Measurements from ENCODE around the gene FAM136A.
"Not testable (repeated sequence)": the region's sequence is repeated elsewhere in the genome, so short reads cannot be mapped to it uniquely, and the experiment has no call there.

The FAM136A gene

DNA sequence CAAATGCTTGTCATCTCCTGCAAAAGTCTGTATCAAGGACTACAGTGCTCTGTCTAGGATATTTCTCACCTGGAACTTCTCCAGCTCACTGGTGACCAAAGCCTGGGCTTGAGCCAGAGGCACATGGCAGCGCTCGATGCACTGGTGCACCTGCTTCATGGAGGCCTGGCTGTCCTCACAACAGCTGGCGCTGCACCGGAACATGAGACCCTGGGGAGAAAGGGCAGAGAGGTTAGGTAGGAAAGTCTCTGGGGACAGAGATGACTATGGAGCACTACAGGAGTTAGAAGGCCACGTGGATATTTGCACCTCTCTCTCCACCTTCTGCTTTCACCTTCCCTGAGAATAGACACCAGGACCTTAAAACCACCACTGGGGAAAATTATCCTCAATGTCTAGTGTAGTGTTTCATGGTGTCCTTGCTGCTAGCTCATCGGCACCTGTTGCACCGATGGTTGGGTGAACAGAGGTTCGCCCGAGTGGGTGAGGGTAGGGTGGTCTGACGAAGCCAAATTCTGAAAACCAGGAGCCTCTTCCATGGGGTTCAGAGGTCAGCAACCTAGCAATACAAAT lies 1.0 kb downstream of the FAM136A start:
- DNase-seq (ENCODE audit: insufficient read length, low spot score) (no peak), FAIRE-seq (no peak)

DNA sequence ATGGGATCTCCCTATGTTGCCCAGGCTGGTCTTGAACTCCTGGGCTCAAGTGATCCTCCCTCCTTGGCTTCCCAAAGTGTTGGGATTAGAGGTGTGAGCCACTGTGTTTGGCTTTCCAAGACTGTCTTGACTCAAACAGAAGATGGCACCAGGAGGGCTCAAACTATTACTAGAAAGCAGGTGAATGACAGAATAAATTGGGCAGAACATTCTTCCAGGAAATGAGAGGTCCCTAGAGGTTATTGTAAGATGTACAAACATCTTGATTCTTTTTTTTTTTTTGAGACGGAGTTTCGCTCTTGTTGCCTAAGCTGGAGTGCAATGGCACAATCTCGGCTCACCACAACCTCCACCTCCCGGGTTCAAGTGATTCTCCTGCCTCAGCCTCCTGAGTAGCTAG lies 4.0 kb downstream of the FAM136A start:
- DNase-seq (ENCODE audit: insufficient read length, low spot score); FAIRE-seq: not testable (repeated sequence)

DNA sequence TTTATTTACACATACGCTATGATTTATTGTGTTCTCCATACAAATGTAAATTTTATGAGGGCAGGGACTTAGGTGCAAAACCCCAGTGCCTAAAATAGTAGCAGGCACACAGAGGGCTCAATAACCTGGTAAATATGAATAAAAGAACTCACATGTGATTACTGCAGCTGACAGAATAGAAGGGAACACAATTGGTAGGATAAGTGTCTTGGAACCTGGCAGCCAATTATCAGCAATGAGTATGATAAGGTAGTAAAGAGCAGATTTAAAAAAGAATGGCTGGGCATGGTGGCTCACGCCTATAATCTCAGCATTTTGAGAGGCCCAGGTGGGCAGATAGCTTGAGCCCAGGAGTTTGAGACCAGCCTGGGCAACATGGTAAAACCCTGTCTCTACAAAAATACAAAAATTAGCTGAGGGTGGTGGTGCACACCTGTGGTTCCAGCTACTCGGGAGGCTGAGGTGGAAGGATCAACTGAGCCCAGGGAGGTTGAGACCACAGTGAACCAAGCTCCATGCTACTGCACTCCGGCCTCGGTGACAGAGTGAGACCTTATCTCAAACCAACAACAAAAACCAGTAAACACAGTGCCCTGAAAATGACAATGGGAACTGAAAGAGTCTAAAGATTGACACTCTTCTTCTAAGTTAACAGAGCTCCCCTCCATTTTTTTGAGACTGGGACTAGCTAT lies 18.2 kb downstream of the FAM136A start:
- no peak for DNase-seq (ENCODE audit: insufficient read length, low spot score)
- no peak for FAIRE-seq

DNA sequence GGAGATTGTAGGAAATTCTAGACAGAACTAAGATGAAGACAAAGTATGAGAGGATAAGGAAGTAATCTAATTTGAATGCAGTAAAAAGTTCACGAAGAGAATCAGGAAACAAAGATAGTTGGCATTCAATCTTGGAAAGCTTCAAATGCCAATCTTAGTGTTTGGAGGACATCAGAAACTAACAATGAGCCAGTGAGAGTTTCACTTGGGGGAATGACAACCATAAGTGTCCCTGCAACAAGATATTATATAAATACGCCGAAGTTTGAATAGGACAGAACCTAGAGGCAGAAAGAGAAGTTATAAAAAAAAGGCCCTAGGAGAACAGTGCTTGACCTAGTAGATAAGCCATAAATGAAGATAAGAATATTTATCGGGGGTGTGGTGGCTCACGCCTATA lies 19.4 kb downstream of the FAM136A start:
- no peak for FAIRE-seq
- DNase-seq (ENCODE audit: insufficient read length, low spot score), result no peak

DNA sequence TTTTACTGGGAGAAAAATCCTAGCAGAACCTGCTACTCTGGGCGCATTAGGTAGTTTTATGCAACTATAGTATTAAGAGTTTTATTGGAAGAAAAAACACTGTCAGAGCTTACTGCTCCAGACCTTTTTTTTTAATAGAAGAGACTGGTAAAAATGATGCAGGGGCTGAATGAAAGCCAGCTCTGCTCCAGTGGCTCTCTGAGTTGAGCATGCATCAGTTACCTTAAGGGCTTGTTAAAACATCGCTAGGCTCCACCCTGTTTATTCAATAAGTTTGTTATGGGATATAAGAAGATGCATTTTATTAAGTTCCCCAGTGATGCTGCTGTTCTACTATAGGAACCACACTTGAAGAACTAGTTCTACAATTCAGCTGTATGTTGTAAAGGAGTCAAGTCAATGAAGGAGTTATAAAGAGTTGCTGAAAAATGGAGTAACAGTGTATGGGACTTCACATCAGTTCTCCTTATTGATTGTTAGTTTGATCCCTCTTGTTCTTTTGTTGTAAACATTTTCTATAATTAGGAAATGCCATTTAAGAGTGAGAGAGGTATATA lies 21.5 kb downstream of the FAM136A start:
- DNase-seq (ENCODE audit: insufficient read length, low spot score), result no peak
- FAIRE-seq, result no peak

DNA sequence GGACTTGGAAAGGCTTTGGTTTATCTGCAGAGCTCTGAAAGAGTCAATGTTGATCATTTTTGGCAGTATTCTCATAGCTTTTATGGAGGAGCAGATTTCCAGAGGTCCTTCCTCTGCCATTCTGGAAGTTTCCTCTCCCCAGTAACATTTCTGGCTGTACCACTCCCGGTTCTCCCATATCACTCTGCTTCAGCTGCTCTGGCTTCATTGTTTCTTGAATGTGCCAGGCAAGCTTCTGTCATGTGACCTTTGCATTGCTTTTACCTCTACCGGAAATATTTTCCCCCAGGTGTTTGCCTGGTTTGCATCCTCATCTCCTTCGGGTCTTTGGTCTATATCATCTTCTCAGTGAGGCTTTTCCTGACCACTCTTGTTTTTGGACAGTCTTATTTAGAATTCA lies 31.5 kb downstream of the FAM136A start:
- no peak for DNase-seq (ENCODE audit: insufficient read length, low spot score)
- no peak for FAIRE-seq

DNA sequence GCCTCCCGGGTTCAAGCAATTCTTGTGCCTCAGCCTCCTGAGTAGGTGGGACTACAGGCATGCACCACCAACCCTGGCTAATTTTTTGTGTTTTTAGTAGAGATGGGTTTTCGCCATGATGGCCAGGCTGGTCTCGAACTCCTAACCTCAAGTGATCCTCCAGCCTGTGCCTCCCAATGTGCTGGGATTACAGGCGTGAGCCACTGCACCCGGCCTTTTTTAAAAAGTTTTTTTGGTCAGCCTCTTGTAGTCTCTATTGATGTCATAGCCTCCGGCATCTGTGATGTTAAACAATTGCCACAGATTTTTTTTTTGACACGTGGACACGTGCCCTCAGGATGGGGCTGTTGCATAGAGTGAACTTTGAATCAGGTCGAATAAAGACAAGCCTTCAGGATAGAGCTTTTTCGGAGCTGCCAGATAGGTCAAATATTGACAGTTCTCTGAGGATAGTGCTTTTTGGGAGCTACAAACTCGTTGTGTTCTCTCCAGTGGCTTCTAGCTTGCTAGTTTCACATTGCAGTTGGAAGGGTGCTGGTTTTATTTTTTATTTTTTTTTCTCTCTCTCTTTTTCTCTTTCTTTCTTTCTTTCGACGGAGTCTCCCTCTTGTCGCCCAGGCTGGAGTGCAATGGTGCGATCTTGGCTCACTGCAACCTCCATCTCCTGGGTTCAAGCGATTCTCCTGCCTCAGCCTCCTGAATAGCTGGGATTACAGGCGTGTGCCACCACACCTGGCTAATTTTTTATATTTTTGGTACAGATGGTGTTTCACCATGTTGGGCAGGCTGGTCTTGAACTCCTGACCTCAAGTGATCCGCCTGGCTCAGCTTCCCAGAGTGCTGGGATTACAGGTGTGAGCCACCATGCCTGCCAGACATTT lies 32.2 kb downstream of the FAM136A start:
- FAIRE-seq, result not testable (repeated sequence)

DNA sequence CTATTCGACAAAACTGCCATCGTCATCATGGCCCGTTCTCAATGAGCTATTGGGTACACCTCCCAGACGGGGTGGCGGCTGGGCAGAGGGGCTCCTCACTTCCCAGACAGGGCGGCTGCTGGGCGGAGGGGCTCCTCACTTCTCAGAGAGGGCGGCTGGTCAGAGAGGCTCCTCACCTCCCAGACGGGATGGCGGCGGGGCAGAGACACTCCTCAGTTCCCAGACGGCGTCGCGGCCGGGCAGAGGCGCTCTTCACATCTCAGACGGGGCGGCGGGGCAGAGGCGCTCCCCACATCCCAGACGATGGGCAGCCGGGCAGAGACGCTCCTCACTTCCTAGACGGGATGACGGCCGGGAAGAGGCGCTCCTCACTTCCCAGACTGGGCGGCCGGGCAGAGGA lies 34.9 kb downstream of the FAM136A start:
- not testable (repeated sequence) for FAIRE-seq; DNase-seq (ENCODE audit: insufficient read length, low spot score)

More for the DNA sequence above, 32.2 kb downstream of the FAM136A start:
- not testable (repeated sequence) for DNase-seq (ENCODE audit: insufficient read length, low spot score)

DNA sequence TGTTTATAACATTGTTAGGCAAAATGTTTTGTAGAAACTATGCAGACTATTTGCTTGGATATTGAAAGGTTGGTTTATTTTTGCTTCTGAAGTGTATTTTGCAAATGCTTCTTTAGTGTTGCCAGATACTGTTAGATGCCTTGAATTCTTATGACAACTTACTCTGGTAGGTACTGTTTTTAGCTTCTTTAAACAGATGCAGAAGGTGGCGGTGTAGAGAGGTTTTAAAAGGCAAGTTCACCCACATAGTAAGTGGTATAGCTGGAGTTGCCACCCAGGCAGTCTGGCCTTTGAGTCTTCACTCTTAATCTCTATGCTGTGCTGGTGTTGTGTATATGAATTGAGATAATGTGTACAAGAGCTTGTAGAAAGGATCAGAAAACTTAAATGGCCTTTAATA lies 40.4 kb downstream of the FAM136A start:
- no peak for DNase-seq (ENCODE audit: insufficient read length, low spot score)
- no peak for FAIRE-seq

DNA sequence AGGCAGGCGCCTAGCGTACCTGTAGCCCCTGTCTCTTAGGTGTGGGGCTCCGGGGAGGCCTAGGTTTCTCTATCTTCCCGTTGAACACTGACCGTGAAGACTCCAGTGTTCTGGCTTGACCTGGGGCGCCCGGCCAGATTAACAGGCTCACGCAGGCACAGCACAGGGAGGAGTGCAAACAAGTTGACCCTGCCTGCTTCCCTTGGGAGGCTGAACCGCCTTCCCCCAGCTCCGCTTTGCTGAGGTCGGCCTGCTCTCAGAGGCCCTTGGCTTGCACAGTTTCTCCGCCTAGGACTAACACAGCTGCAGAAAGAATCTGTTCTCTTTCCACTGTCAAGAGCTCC lies 43.4 kb downstream of the FAM136A start:
- FAIRE-seq (no peak), DNase-seq (ENCODE audit: insufficient read length, low spot score) (no peak)

DNA sequence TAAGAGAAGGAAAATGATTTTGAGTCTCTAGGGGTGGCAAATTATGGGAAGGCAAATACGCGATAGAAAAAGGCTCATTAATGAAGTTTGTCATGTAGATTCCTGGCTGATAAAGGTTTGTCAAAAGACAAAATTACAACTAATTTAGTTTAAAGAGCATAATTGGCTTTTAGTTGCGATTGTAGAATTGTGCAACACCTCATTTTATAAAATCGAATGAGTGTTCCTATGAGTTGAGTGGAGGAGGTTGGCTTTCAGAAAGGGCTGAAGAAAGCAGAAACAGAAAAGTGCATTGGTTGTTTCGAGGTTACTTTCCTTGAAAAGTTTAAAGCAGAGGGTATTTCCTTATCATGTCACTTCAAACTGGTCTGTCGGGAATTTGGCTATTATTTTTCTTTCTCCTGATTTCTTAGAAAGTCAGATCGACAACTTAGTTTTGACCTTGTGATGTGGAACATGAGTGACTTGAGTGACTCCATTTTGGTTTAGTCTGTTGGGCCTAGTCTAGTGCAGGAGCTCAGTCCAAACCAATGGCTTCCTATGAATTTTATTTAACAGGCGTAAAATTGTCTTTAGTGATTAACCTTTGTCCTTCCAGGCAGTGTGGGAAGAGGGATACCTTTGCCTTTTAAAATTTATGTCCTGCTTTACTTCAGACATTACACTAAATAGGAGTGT lies 46.1 kb downstream of the FAM136A start:
- no peak for FAIRE-seq
- DNase-seq (ENCODE audit: insufficient read length, low spot score), result no peak

DNA sequence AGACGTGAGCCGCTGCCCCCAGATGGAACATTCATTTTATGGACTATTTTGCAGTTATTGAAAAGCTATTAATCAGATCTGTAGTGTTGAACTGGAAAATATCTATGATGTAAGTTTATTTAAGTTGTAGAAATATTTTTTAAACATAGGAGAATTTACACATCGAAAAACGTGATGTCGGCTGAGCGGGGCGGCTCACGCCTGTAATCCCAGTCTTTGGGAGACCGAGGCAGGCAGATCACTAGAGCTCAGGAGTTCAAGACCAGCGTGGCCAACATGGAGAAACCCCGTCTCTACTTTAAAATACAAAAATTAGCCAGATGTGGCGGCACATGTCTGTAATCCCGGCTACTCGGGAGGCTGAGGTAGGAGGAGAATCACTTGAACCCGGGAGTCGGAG lies 51.4 kb downstream of the FAM136A start:
- FAIRE-seq (no peak), DNase-seq (ENCODE audit: insufficient read length, low spot score) (no peak)

DNA sequence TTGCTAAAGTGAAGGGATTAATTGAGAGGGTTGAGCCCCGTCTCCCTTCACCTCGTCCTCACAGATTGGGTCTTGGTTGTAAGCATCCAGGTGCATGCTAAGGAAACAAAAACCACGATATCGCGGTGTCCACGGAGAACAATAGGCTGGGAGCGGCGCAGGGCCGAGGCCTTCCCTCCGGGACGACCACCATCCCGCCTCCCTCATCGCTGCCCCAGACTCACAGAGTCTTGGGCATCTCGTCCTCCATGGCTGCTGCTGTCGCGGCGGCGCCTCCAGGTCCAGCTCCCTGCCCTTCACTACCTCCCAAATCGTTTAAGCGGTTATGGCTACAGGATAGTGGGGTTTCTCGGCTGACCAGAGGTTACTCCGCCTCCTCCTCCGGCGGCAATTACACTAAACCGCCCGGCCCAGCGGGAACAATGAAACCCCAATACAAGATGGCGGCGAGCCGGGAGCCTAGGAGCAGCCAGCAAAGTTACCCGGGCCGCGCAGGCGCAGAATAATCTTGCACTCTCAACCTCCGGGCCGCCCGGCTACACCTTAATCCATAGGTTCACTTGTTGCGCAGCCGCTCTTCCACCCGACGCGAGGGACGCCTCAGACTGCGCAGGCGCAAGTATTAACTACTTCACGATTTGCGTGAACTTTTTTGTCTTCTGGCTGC lies 53.6 kb downstream of the FAM136A start, which contains the start of gene TIA1:
TSS of gene TIA1 (minus strand) at position 448 of the 667 bp plus-strand sequence. CDS start at position 250, 198 bp downstream.
- DNase-seq (ENCODE audit: insufficient read length, low spot score), result peak; percentile 99
- peak; percentile 81 for FAIRE-seq

DNA sequence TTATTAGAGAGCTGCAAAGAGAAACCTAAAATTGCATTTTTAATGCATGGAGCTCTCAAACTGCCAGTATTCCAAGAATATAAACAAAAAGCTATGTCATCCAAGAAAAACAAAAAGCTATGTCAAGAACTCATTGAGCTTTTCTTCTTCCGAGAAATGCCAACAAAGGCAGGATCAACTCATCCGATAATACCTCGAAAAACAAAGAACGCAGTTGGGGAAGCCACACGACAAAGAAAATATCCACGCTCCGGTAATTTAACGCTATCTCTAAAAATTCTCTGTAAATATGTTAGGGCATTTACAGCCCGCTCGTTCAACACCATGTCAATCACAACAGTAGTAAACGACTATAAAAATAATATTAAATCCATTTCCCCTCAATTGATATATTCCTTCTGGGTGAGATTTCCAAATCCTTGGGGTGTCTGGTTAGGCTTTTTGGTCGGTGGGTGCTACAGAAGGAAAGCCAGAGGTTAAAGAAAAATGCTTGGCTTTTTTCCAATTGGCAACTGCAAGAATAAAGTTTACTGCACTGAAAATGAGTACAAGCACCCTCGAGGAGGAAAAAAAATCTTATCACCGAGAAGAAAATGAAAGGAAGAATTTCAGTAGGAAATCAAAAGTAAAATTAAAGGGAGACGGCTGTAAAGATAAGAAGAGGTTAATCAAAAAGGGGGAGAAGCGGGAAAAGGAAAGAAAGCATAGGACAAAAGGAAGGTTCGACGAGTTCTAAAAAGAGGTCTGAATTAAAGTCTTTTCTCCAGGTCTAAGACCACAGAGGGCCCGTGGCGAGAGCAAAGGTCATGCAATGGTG lies 54.3 kb downstream of the FAM136A start:
- no peak for FAIRE-seq
- DNase-seq (ENCODE audit: insufficient read length, low spot score), result no peak
